ENCODE data around the gene KRTAP5-1.
"Not testable (repeated sequence)": the region's sequence is repeated elsewhere in the genome, so short reads cannot be mapped to it uniquely, and the experiment has no call there.

The KRTAP5-1 gene, protein sequence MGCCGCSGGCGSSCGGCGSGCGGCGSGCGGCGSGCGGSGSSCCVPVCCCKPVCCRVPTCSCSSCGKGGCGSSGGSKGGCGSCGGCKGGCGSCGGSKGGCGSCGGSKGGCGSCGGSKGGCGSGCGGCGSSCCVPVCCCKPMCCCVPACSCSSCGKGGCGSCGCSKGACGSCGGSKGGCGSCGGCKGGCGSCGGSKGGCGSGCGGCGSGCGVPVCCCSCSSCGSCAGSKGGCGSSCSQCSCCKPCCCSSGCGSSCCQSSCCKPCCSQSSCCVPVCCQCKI

DNA sequence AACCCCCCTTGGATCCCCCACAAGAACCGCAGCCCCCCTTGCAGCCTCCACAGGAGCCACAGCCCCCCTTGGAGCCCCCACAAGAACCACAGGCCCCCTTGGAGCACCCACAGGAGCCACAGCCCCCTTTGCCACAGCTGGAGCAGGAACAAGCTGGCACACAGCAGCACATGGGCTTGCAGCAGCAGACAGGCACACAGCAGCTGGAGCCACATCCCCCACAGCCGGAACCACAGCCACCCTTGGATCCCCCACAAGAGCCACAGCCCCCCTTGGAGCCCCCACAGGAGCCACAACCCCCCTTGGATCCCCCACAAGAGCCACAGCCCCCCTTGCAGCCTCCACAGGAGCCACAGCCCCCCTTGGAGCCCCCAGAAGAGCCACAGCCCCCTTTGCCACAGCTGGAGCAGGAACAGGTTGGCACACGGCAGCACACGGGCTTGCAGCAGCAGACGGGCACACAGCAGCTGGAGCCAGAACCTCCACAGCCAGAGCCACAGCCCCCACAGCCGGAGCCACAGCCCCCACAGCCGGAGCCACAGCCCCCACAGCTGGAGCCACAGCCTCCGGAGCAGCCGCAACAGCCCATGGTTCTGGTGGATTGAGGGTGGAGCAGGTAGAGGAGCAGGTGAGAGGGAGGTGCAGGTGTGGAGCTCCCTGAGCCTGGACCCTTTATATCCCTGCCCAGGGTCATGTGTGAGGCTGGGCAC lies at the start of gene KRTAP5-1:
TSS of gene KRTAP5-1 (minus strand) at position 623 of the 710 bp plus-strand sequence. CDS start at position 589, 34 bp downstream.
- not testable (repeated sequence) for DNase-seq (ENCODE audit: low spot score)

- no peak for DNase-seq (ENCODE audit: low spot score)
Measured at GRCh38 chr11:1633864-1634263, 48.8 kb upstream of the KRTAP5-1 start.

DNA sequence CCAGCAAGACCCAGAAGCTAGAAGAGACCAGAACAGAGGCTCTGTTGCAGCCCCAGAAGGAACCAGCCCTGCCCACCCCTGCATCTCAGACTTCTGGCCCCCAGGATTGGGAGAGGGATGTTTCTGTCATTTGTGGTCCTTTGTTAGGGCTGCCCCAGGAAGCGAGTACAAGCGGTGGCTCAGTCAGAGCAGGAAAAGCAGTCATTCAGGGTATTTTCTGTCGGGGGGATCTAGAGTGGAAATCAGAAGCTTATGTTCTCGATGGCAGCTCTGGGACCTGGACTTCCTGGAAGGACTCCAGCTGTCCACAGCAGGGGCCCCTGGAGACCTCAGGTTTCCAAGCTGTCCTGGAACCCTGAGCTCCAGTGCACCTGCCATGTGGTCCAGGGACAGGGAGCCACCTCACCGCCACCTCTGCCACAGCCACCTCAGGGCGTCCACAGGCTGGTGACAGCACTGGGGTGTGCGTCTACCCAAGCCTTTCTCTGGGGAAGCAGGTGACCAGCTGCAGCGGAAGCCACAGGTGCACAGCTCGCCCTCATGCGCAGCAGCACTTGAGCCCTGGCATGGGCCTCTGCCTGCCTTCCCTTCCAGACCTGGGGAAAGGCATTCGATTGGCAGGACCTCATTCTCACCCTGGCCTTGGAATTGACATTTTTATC lies 47.1 kb upstream of the KRTAP5-1 start:
- no peak for DNase-seq (ENCODE audit: low spot score)

GRCh38 chr11:1631066-1631568 lies 46.0 kb upstream of the KRTAP5-1 start:
- no peak for DNase-seq (ENCODE audit: low spot score)

GRCh38 chr11:1630271-1630670 lies 45.2 kb upstream of the KRTAP5-1 start:
- no peak for DNase-seq (ENCODE audit: low spot score)

DNA sequence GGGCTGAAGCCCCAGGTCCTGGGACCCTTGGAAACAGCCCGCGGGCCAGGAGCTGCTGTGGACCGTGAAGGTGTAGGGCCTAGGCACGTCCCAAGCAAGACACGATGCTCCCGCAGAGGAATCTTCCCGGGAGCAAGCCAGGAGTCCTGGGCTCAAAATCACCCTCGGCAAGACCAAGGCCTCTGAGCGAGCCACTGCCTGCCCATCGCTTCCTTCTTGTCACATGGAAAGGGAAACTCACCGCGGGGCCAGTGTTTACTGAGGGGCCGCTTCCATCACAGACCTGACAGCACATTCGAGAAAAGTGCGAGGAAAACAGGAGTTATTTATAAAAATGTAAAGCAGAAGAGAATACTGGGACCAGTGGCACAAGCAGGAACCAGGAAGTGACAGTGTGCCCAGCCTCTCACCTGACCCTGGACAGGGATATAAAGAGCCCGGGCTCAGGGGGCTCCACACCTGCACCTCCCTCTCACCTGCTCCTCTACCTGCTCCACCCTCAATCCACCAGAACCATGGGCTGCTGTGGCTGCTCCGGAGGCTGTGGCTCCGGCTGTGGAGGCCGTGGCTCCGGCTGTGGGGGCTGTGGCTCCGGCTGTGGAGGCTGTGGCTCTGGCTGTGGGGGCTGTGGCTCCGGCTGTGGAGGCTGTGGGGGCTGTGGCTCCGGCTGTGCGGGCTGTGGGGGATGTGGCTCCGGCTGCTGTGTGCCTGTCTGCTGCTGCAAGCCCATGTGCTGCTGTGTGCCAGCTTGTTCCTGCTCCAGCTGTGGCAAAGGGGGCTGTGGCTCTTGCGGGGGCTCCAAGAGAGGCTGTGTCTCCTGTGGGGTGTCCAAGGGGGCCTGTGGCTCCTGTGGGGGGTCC lies 44.5 kb upstream of the KRTAP5-1 start, which contains the start of gene KRTAP5-5:
TSS of gene KRTAP5-5 (plus strand) at position 450 of the 860 bp plus-strand sequence. CDS start at position 516, 66 bp downstream.
- no peak for DNase-seq (ENCODE audit: low spot score)

DNA sequence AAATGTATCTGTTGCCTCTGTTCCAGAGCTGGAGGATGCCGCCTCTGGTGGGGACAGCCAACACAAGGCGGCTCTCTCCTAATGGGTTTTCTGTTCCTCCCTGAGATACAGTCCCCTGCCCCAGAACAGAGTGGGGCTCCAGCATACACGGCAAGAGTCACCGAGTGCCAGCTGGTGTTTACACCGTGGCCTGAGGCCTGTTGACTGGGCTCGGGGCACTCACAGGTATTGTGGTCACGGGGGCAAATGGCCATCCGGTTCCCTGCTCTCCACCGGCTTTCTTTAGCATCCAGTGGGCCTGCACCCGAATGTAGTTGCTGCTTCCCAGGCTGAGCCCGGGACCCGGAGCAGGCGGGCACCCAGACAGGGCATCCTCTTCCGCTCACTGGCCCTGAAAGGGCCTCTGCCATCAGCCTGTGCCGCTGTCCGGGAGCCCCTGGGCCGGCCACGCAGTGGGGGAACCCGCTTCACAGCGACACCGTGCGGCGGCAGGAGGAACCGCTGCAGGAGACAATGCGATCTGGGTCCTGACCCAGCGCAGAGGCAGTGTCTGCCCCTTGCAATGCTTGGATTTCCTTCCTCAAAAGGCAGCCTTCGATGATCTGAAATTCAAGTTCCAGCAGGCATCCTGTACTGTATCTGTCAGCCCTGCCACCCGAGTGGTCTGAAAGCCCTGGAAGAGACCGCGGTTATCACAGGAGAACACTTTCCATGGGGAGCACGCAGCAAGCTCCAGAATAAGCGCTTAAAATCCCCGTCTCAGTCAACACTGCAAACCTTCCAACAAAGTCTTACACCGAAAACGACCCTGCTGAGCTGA lies 43.6 kb upstream of the KRTAP5-1 start:
- peak; percentile 87 for DNase-seq (ENCODE audit: low spot score)

- DNase-seq (ENCODE audit: low spot score), result no peak
Measured at GRCh38 chr11:1625541-1625940, 40.5 kb upstream of the KRTAP5-1 start.

- no peak for DNase-seq (ENCODE audit: low spot score)
Measured at GRCh38 chr11:1624621-1625020, 39.5 kb upstream of the KRTAP5-1 start.

GRCh38 chr11:1623716-1624115 lies 38.6 kb upstream of the KRTAP5-1 start:
- DNase-seq (ENCODE audit: low spot score), result no peak

DNA sequence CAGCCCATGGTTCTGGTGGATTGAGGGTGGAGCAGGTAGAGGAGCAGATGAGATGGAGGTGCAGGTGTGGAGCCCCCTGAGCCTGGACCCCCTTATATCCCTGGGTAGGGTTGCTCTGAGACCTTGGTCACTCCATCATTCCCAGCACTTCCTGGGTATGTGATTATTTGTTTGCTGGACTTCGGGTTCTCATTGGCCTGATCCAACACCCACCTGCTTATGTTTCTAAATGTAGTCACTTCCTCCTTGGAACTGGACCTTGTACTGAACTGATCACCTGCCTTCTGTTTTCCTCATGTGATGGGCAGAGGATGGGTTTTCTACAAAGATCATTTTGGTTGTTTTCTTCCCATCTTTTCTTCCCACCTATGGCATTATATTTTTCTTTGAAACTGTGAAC lies 37.0 kb upstream of the KRTAP5-1 start, which contains the start of gene KRTAP5-4:
TSS of gene KRTAP5-4 (minus strand) at position 53 of the 400 bp plus-strand sequence. CDS start at position 8, 45 bp downstream.
- no peak for DNase-seq (ENCODE audit: low spot score)

- no peak for DNase-seq (ENCODE audit: low spot score)
Measured at GRCh38 chr11:1619449-1619848, 34.4 kb upstream of the KRTAP5-1 start.

- DNase-seq (ENCODE audit: low spot score), result no peak
Measured at GRCh38 chr11:1618231-1618630, 33.1 kb upstream of the KRTAP5-1 start.

DNA sequence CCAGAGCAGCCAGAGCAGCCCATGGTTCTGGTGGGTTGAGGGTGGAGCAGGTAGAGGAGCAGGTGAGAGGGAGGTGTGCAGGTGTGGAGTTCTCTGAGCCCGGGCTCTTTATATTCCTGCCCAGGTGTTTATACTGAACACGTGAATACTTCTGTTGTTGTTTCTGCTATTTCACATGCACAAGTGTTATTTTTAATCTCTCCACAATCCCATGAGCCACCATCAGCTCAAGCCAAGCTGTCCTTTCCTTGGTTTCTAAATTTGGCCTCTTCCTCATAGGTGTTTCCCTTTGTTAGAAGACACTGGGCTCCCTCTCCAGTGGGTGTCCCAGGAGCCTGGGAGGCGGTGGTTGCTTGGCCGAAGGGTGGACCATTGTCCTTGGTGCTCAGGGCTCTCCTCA lies 23.3 kb upstream of the KRTAP5-1 start, which contains the start of gene KRTAP5-3:
TSS of gene KRTAP5-3 (minus strand) at position 101 of the 400 bp plus-strand sequence. CDS start at position 23, 78 bp downstream.
- DNase-seq (ENCODE audit: low spot score), result no peak

DNA sequence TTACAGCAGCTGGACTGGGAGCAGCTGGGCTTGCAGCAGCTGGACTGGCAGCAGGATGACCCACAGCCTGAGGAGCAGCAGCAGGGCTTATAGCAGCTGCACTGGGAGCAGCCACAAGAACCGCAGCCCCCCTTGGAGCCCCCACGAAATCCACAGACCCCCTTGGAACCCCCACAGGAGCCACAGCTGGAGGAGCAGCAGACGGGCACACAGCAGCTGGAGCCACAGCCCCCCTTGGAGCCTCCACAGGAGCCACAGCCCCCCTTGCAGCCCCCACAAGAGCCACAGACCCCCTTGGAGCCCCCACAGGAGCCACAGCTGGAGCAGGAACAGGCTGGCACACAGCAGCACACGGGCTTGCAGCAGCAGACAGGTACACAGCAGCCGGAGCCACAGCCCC lies 22.8 kb upstream of the KRTAP5-1 start:
- DNase-seq (ENCODE audit: low spot score), result not testable (repeated sequence)

GRCh38 chr11:1607156-1607845 lies 22.2 kb upstream of the KRTAP5-1 start:
- not testable (repeated sequence) for DNase-seq (ENCODE audit: low spot score)

- DNase-seq (ENCODE audit: low spot score), result not testable (repeated sequence)
Measured at GRCh38 chr11:1605923-1606322, 20.8 kb upstream of the KRTAP5-1 start.

GRCh38 chr11:1604711-1605110 lies 19.6 kb upstream of the KRTAP5-1 start:
- no peak for DNase-seq (ENCODE audit: low spot score)

DNA sequence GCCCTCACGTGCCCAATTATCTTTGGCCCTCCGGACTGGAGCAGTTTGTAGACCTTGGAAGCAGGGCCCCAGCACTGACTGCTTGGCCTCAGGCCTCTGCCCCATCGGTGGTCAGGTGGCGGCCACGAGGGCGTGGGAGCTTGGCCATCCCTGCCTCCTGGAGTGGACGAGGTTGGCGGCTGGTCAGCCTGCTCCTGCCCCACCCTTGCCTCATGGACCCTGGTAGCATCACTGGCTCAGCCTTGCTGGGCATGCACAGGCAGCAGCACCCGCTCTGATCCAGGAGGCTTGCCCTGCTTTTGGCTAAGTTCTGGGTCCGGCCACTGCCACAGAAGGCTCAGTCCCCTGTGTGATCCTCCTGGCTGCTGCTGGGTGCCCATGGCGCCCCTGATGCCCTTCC lies 19.1 kb upstream of the KRTAP5-1 start:
- DNase-seq (ENCODE audit: low spot score), result no peak

GRCh38 chr11:1603629-1604028 lies 18.5 kb upstream of the KRTAP5-1 start:
- no peak for DNase-seq (ENCODE audit: low spot score)
